ENCODE results near the gene TRABD2B. TPM values are rescaled to one million over a fixed set of nuclear protein-coding genes. Genes with fewer than 3 reads are reported as not detected.
A peak's percentile ranks its signal among the peaks of the same experiment; 100 is the strongest.

The TRABD2B gene
- total RNA-seq, 1 donor from 2014 or later: 0.64 TPM

DNA sequence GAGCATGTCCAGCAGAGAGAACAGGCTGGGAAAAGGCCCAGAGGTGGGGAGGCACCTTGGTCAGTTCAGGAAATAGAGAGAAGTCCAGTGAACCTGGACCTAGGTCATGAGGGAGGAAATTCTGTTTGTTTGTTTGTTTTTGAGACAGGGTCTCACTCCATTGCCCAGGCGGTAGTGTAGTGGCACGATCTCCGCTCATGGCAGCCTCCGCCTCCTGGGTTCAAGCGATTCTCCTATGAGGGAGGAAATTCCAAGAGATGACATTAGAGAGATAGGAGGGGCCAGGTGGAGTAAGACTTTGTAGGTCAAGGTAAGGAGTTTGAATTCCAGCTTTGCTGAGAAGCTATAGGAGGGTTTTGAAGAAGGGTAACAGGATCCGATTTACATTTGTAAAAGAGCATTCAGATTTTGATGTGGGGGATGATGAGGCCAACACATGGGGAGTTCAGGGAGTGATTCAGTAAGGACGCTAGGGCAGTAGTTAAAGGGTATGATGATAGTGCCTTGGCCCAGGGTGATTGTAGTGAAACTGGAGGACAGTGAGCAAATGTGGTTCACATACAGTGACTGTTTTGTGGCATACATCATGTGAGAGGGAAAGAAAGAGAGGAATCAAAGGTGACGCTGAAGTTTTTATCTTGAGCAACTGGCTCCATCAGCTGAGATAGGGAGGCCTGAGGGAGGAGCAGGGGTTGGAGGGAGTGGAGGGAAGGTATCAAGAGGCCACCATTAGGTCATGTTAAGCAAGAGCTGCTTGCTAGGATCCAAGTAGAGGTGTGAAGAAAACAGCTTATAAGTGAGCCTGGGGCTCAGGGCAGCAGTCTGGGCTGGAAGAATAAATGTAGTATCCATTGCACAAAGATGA lies 8.3 kb upstream of the TRABD2B start:
- Mint-ChIP-seq H3K9me3 (ENCODE audit: unreplicated experiment) (peaks cover 2% of the 10 kb centered on the region), H3K36me3 (ENCODE audit: unreplicated experiment) (no peaks in the 10 kb centered on the region), H3K4me1 (ENCODE audit: low read depth, unreplicated experiment) (peaks cover 17% of the 10 kb centered on the region), H3K27ac (ENCODE audit: unreplicated experiment) (no peak overlapping the region), H3K27me3 (ENCODE audit: unreplicated experiment) (peaks cover 7% of the 10 kb centered on the region), H3K4me3 (ENCODE audit: unreplicated experiment) (no peak overlapping the region)
- DNase-seq: no peak
- TF ChIP-seq, protein P1, sequence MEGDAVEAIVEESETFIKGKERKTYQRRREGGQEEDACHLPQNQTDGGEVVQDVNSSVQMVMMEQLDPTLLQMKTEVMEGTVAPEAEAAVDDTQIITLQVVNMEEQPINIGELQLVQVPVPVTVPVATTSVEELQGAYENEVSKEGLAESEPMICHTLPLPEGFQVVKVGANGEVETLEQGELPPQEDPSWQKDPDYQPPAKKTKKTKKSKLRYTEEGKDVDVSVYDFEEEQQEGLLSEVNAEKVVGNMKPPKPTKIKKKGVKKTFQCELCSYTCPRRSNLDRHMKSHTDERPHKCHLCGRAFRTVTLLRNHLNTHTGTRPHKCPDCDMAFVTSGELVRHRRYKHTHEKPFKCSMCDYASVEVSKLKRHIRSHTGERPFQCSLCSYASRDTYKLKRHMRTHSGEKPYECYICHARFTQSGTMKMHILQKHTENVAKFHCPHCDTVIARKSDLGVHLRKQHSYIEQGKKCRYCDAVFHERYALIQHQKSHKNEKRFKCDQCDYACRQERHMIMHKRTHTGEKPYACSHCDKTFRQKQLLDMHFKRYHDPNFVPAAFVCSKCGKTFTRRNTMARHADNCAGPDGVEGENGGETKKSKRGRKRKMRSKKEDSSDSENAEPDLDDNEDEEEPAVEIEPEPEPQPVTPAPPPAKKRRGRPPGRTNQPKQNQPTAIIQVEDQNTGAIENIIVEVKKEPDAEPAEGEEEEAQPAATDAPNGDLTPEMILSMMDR (IDR thresholded peaks at IDR 0.05; ENCODE audit: partially characterized antibody, unreplicated experiment): no peak

DNA sequence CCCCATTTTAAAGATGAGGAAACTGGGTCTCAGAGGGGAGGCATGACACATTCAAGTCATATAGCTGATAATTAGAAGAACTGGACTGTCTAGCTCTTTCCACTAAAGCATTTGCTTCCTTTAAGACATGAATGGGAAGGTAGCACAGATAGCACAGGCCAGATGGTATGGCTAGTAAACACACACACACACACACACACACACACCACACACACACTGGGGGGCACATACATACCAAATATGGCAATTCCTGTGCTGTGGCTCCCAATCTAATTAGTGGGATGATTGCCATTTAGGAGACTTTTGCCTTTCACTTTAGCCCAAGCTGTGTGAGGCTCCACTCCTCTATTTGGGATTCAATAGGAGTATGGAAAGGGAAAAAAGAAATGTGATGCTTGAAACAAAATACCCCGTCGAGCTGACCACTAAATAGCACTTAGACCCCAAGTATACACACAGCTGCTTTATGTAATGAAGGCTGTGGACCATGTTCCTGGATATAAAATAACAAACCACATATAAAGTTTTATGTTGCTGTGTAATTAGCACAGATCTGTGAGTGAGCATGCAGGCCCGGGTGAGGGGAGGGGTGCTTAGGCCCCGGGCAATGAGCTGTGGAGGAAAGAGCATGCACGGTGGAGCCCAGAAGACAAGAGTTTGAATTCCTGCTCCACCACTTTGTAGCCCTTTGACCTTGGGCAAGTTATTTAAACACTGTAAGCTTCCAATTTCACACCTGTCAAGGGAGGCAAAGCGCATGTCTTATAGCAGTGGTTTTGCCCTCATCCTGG lies 6.8 kb upstream of the TRABD2B start:
- peaks cover 14% of the 10 kb centered on the region for H3K4me1 Mint-ChIP-seq (ENCODE audit: low read depth, unreplicated experiment)
- no peak overlapping the region for H3K27ac Mint-ChIP-seq (ENCODE audit: unreplicated experiment)
- TF ChIP-seq, protein P1 (IDR thresholded peaks at IDR 0.05; ENCODE audit: partially characterized antibody, unreplicated experiment): no peak
- H3K9me3 Mint-ChIP-seq (ENCODE audit: unreplicated experiment): peaks cover 2% of the 10 kb centered on the region
- no peaks in the 10 kb centered on the region for H3K36me3 Mint-ChIP-seq (ENCODE audit: unreplicated experiment)
- H3K27me3 Mint-ChIP-seq (ENCODE audit: unreplicated experiment): peaks cover 7% of the 10 kb centered on the region
- H3K4me3 Mint-ChIP-seq (ENCODE audit: unreplicated experiment): peak overlapping the region; percentile 12
- DNase-seq: no peak

DNA sequence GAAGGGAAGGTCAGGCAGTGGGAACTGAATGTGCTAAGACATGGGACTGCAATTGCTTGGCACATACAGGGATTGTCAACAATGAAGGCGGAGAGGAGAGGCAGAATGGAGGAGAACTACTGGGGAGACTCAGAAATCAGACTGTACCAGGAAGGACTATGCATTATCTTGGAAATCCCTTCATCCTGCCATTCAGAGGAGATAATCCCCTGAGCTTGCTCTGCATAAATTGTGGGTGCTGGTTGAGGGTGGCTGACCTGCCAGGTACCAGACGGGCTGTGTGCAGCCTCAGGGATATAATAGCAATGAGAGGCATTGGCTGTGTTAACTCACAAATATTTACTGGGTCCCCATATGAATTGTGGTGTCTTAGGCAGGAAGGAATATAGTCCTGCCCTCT lies 5.0 kb upstream of the TRABD2B start:
- Mint-ChIP-seq H3K9me3 (ENCODE audit: unreplicated experiment) (peaks cover 2% of the 10 kb centered on the region), H3K36me3 (ENCODE audit: unreplicated experiment) (peaks cover 6% of the 10 kb centered on the region), H3K27ac (ENCODE audit: unreplicated experiment) (no peak overlapping the region), H3K27me3 (ENCODE audit: unreplicated experiment) (peaks cover 15% of the 10 kb centered on the region), H3K4me3 (ENCODE audit: unreplicated experiment) (no peak overlapping the region), H3K4me1 (ENCODE audit: low read depth, unreplicated experiment) (peaks cover 11% of the 10 kb centered on the region)
- no peak for DNase-seq
- TF ChIP-seq, protein P1 (IDR thresholded peaks at IDR 0.05; ENCODE audit: partially characterized antibody, unreplicated experiment): no peak

DNA sequence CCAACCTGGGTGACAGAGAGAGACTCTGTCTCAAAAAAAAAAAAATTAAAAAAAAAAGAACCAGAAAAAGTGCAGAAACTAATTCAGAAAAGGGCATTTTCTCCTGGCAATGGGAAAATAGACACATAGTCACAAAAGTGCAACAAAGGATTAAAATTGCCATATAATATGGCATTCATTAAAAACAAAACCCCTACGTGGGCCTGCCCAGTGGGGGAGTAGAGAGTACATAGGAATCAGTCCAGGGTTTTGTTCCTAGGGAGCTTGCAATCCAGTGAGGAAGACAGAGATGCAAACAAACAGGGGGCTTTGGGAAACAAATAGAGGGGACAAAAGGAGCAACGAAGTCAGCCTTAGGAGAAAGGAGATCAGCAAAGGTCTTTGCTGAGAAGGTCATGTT lies 4.5 kb upstream of the TRABD2B start:
- TF ChIP-seq, protein P1 (IDR thresholded peaks at IDR 0.05; ENCODE audit: partially characterized antibody, unreplicated experiment): no peak
- Mint-ChIP-seq H3K27me3 (ENCODE audit: unreplicated experiment) (peaks cover 15% of the 10 kb centered on the region), H3K4me3 (ENCODE audit: unreplicated experiment) (no peak overlapping the region), H3K27ac (ENCODE audit: unreplicated experiment) (no peak overlapping the region), H3K4me1 (ENCODE audit: low read depth, unreplicated experiment) (peaks cover 11% of the 10 kb centered on the region), H3K36me3 (ENCODE audit: unreplicated experiment) (peaks cover 6% of the 10 kb centered on the region), H3K9me3 (ENCODE audit: unreplicated experiment) (peaks cover 2% of the 10 kb centered on the region)
- DNase-seq: no peak
